ENCODE measurements around the gene ADGRL3. TPM values are rescaled to one million over a fixed set of nuclear protein-coding genes. Genes with fewer than 3 reads are reported as not detected.

Gene ADGRL3
- total and polyA plus RNA-seq, 7 donors = 0.06 to 2.8 (median 0.42) TPM

DNA sequence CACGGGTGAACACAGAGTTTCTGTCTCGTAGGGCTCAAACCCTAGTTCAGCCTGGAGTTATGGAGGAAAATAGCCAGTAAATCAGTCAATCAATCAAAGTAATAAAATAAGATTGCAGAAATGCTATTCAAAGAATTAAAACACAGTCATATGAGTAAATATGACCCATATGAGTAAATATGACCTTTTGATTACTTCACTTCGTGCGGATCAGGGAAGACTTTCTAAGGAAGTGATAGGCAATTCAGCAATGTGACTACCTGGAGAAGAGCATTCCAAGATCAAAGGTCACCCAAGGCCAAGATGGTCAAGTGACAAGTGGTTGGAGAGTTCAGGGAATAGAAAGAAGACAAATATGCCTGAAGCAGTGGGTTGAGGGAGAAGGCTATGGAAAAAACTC lies 722.6 kb downstream of the ADGRL3 start:
- no peaks in the 10 kb centered on the region for H3K4me1 ChIP-seq
- no peaks in the 10 kb centered on the region for H3K9me3 ChIP-seq
- no peak for DNase-seq
- H3K27ac ChIP-seq = no peak overlapping the region
- 77 to 86% (median 78%) methylated on average over 4 of the region's 4 CpGs for WGBS, 3 donors
- intact Hi-C loops (cut with DNase I) = no loop called here
- TF ChIP-seq, protein P1, sequence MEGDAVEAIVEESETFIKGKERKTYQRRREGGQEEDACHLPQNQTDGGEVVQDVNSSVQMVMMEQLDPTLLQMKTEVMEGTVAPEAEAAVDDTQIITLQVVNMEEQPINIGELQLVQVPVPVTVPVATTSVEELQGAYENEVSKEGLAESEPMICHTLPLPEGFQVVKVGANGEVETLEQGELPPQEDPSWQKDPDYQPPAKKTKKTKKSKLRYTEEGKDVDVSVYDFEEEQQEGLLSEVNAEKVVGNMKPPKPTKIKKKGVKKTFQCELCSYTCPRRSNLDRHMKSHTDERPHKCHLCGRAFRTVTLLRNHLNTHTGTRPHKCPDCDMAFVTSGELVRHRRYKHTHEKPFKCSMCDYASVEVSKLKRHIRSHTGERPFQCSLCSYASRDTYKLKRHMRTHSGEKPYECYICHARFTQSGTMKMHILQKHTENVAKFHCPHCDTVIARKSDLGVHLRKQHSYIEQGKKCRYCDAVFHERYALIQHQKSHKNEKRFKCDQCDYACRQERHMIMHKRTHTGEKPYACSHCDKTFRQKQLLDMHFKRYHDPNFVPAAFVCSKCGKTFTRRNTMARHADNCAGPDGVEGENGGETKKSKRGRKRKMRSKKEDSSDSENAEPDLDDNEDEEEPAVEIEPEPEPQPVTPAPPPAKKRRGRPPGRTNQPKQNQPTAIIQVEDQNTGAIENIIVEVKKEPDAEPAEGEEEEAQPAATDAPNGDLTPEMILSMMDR (IDR thresholded peaks at IDR 0.05) = no peak
- no peaks in the 10 kb centered on the region for H3K27me3 ChIP-seq (ENCODE audit: insufficient read depth in 3 of 3, low read length in 2 of 3)
- no peak for ATAC-seq
- H3K36me3 ChIP-seq (ENCODE audit: insufficient read depth in 1 of 2, low read depth in 1 of 2) = no peaks in the 10 kb centered on the region
- H3K4me3 ChIP-seq = no peak overlapping the region

GRCh38 chr4:61923179-61923578 lies 723.1 kb downstream of the ADGRL3 start:
- H3K27me3 ChIP-seq (ENCODE audit: insufficient read depth in 3 of 3, low read length in 2 of 3) = no peaks in the 10 kb centered on the region
- TF ChIP-seq, protein P1 (IDR thresholded peaks at IDR 0.05) = no peak
- no peaks in the 10 kb centered on the region for H3K9me3 ChIP-seq
- DNase-seq (no peak), ATAC-seq (no peak)
- no peaks in the 10 kb centered on the region for H3K4me1 ChIP-seq
- 26 to 29% (median 28%) methylated on average over 3 of the region's 3 CpGs for WGBS, 3 donors
- no peak overlapping the region for H3K27ac ChIP-seq
- H3K36me3 ChIP-seq (ENCODE audit: insufficient read depth in 1 of 2, low read depth in 1 of 2) = no peaks in the 10 kb centered on the region
- H3K4me3 ChIP-seq = no peak overlapping the region
- intact Hi-C loops (cut with DNase I) = no loop called here

DNA sequence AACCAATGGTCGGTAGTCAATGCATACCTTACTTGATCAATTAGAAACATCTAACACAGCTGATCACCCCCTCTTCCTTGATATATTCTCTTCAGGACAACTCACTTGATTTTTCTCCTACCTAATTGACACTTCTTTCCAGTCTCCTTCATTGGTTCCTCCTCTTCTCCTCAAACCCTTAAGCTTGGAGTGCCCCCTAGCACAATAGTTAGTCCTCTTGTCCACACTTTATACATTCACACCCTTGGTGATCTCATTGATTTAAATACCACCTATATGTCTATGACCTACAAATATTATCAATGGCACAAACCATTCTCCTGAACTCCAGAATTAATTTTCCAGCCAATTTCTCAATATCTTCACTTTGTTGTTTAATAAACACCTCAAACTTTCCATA lies 724.0 kb downstream of the ADGRL3 start:
- H3K27me3 ChIP-seq (ENCODE audit: insufficient read depth in 3 of 3, low read length in 2 of 3) = no peaks in the 10 kb centered on the region
- intact Hi-C loops (cut with DNase I) = no loop called here
- WGBS, 3 donors = 93 to 95% (median 93%) methylated on average over 1 of the region's 1 CpG
- ATAC-seq (no peak), DNase-seq (no peak)
- TF ChIP-seq, protein P1 (IDR thresholded peaks at IDR 0.05) = no peak
- H3K36me3 ChIP-seq (ENCODE audit: insufficient read depth in 1 of 2, low read depth in 1 of 2) = no peaks in the 10 kb centered on the region
- no peaks in the 10 kb centered on the region for H3K9me3 ChIP-seq
- no peaks in the 10 kb centered on the region for H3K4me1 ChIP-seq
- H3K27ac ChIP-seq = no peak overlapping the region
- no peak overlapping the region for H3K4me3 ChIP-seq

DNA sequence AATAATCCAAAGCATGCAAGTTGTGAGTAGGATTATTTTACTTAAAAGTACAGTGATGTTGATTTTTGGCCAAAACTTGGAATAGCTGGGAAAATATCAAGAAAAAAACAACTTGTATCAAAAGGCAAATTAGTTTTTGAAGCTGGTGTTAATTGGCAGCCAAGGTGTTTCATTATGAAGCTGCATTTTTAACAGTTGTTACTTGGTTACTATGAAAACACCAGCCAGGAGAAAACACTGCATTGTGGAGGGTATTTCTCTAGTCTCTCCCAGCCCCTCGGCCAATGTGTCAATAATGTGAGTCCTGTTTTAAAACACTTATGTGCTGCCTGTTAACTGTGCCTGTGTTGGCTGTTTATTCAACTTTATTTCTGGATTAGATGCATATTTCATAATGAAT lies 733.4 kb downstream of the ADGRL3 start:
- Histone ChIP-seq H3K4me1 (no peaks in the 10 kb centered on the region), H3K27ac (no peak overlapping the region), H3K36me3 (ENCODE audit: insufficient read depth in 1 of 2, low read depth in 1 of 2) (no peaks in the 10 kb centered on the region), H3K4me3 (no peak overlapping the region), H3K27me3 (ENCODE audit: insufficient read depth in 3 of 3, low read length in 2 of 3) (no peaks in the 10 kb centered on the region), H3K9me3 (no peaks in the 10 kb centered on the region)
- no peak for DNase-seq
- TF ChIP-seq, protein P1 (IDR thresholded peaks at IDR 0.05) = no peak
- no peak for ATAC-seq
- intact Hi-C loops (cut with DNase I) = no loop called here
- 26 to 47% (median 29%) methylated on average over 1 of the region's 1 CpG for WGBS, 3 donors

GRCh38 chr4:61934198-61934597 lies 734.1 kb downstream of the ADGRL3 start:
- Histone ChIP-seq H3K36me3 (ENCODE audit: insufficient read depth in 1 of 2, low read depth in 1 of 2) (no peaks in the 10 kb centered on the region), H3K4me3 (no peak overlapping the region), H3K27me3 (ENCODE audit: insufficient read depth in 3 of 3, low read length in 2 of 3) (no peaks in the 10 kb centered on the region), H3K27ac (no peak overlapping the region), H3K9me3 (no peaks in the 10 kb centered on the region), H3K4me1 (no peaks in the 10 kb centered on the region)
- TF ChIP-seq, protein P1 (IDR thresholded peaks at IDR 0.05) = no peak
- no peak for DNase-seq
- no peak for ATAC-seq
- intact Hi-C loops (cut with DNase I) = no loop called here

All from psoas muscle (tissue), 8 donors.